ENCODE measurements around the gene ZNF681.
"Not testable (repeated sequence)": the region's sequence is repeated elsewhere in the genome, so short reads cannot be mapped to it uniquely, and the experiment has no call there.

The ZNF681 gene

GRCh38 chr19:23692937-23693336, 65.8 kb downstream of the ZNF681 start:
- not testable (repeated sequence) for DNase-seq (ENCODE audit: low spot score)
